ENCODE measurements around the gene IQSEC1. TPM values are rescaled to one million over a fixed set of nuclear protein-coding genes. Genes with fewer than 3 reads are reported as not detected.

The IQSEC1 gene
- total and polyA plus RNA-seq, 2 experiments from 2014 or later, result 8.0 to 51.9 TPM

- TF ChIP-seq ZNF462 (CRISPR knock-in tag; IDR thresholded peaks at IDR 0.05) (no peak), STAT1 (IDR thresholded peaks at IDR 0.05; ENCODE audit: unreplicated experiment) (no peak), ZNF114 (CRISPR knock-in tag; IDR thresholded peaks at IDR 0.05) (no peak), EZH2 (IDR thresholded peaks at IDR 0.05; ENCODE audit: low read depth, unreplicated experiment) (no peak), NANOG (IDR thresholded peaks at IDR 0.05; ENCODE audit: borderline replicate concordance) (no peak), POLR2AphosphoS5 (IDR thresholded peaks at IDR 0.05; ENCODE audit: low read depth) (no peak), ETS1 (IDR thresholded peaks at IDR 0.05) (no peak), CTCF (conservative IDR thresholded peaks at IDR 0.05; ENCODE audit: low read depth in 2 of 2) (no peak), CREB1 (CRISPR knock-in tag; IDR thresholded peaks at IDR 0.05; ENCODE audit: low read depth) (no peak), ZNF331 (CRISPR knock-in tag; IDR thresholded peaks at IDR 0.05; ENCODE audit: low read depth) (no peak)
Measured at GRCh38 chr3:12980596-12981290, 92.5 kb downstream of the IQSEC1 start (continued).
